ENCODE measurements around the gene SYT5. TPM values are rescaled to one million over a fixed set of nuclear protein-coding genes. Genes with fewer than 3 reads are reported as not detected.

SYT5 gene
- total and polyA plus RNA-seq, 9 of the 15 experiments (the other 6 are each of a cell fraction or from before 2014, with no cell fraction given), result 1.3 to 20.9 (median 8.8) TPM

GRCh38 chr19:55216461-55217198 is 36.5 kb upstream of the SYT5 start:
- peak; percentile 83 for ATAC-seq
- 1% methylated on average over 36 of the region's 36 CpGs for WGBS (ENCODE audit: insufficient coverage, low coverage, missing lambda C conversion rate)
- Histone ChIP-seq H2AFZ (ENCODE audit: low read depth, low read length) (peak overlapping the region; percentile 68), H3K4me2 (ENCODE audit: insufficient read depth, low read length) (peak overlapping the region; percentile 89), H3K27ac (ENCODE audit: extremely low read depth, low read depth, low read length) (peak overlapping the region; percentile 93), H3K36me3 (ENCODE audit: control insufficient read depth, insufficient read depth, low read length) (no peaks in the 10 kb centered on the region; the same call in 2 of the 3 replicates), H3K4me1 (replicated peaks in 1 of 2; ENCODE audit: control insufficient read depth in 2 of 2, insufficient read depth in 2 of 2, low read length in 2 of 2) (peaks cover 18 to 20% of the 10 kb centered on the region in 2 experiments; a peak in 4 of 5 replicates), H4K20me1 (replicated peaks; ENCODE audit: control insufficient read depth, insufficient read depth, low read length) (no peaks in the 10 kb centered on the region), H3K27me3 (ENCODE audit: control insufficient read depth in 2 of 2, insufficient read depth in 2 of 2, low read length in 2 of 2) (no peaks in the 10 kb centered on the region), H3K9me3 (replicated peaks; ENCODE audit: control insufficient read depth, insufficient read depth, low read depth, low read length) (peaks cover 5% of the 10 kb centered on the region), H3K9me1 (ENCODE audit: control insufficient read depth, insufficient read depth, low read length) (no peaks in the 10 kb centered on the region), H3K9ac (ENCODE audit: insufficient read depth in 1 of 2, low read depth in 2 of 2, low read length in 2 of 2) (peak overlapping the region; percentile 92 to 95), H3K4me3 (peak overlapping the region; percentile 57), H3K79me2 (ENCODE audit: control insufficient read depth, insufficient read depth, low read length) (peaks cover 4% of the 10 kb centered on the region; the same call in 1 of the 3 replicates)
- ChIA-PET POLR2A (interaction anchor here (0.5 to 1.9 kb wide), 33 partner anchors 9 to 271 kb away, joined by 3 to 32 read pairs (median 4); partner anchors contain the start of genes KMT5C, PPP6R1, TMEM238 and UBE2S), CTCF (ENCODE audit: low intra/inter-chr PET ratio) (no interaction called here)
- FAIRE-seq, result peak; percentile 96
- intact Hi-C loops (cut with micrococcal nuclease), result loop anchor here (1.0 to 5.0 kb wide), 4 partner anchors 38 to 168 kb away; partner anchors contain the start of genes PPP6R1, RPL28 and TMEM238
- DNase-seq (ENCODE audit: extremely low read depth in 1 of 4, low spot score in 3 of 4), result peak; percentile 88 to 99 (median 92)
- BruUV-seq (replicated peaks), result TSS peak; percentile 87
- in situ Hi-C loops (cut with MboI), result loop anchor here (5.0 kb wide), 1 partner anchor 81 kb away; no protein-coding TSS in a partner anchor
- TF ChIP-seq PHF8 (IDR thresholded peaks at IDR 0.05; ENCODE audit: borderline replicate concordance, low read length) (peak; percentile 59; the same call in 1 of the 2 replicates), SNRNP70 (optimal IDR thresholded peaks at IDR 0.05; ENCODE audit: low read depth, low read length) (no peak), NCOA6 (IDR thresholded peaks at IDR 0.05) (no peak; the same call in 1 of the 2 replicates), ZNF277 (CRISPR knock-in tag; IDR thresholded peaks at IDR 0.05; ENCODE audit: borderline replicate concordance) (no peak), ELF4 (CRISPR knock-in tag; IDR thresholded peaks at IDR 0.05) (peak; percentile 97), ZNF431 (CRISPR knock-in tag; IDR thresholded peaks at IDR 0.05) (peak; percentile 74), E2F6 (IDR thresholded peaks at IDR 0.05; ENCODE audit: borderline replicate concordance in 1 of 2, extremely low read depth in 1 of 2, insufficient read depth in 1 of 2, insufficient read length in 1 of 2, low read depth in 1 of 2, low read length in 1 of 2, poor library complexity in 1 of 2, severe bottlenecking in 1 of 2) (peak; percentile 56 to 63), ZNF318 (IDR thresholded peaks at IDR 0.05; ENCODE audit: borderline replicate concordance in 1 of 2, low read depth in 1 of 2) (no peak; a peak in 1 of 4 replicates)
